B cell (primary cell): ENCODE data around the gene ELFN1. TPM values are rescaled to one million over a fixed set of nuclear protein-coding genes. Genes with fewer than 3 reads are reported as not detected.

Source experiments
- ATAC-seq: fragments of 200-7000 bp; cut with Tn5 transposase; one replicate; pipeline ENCODE4 v1.10.0; 2021; ENCODE audit warnings: low read depth, mild to moderate bottlenecking, moderate number of reproducible peaks, moderate library complexity
- CTCF ChIA-PET: fragments of 350-600 bp; sonication (Branson Sonifier 250); formaldehyde crosslinking; loops from one replicate; lab custom pipeline; 2021; ENCODE audit warnings: antibody characterized with exemption, inconsistent platforms; lab: Charles Lee
- POLR2A ChIA-PET: fragments of 350-600 bp; sonication (Branson Sonifier 250); formaldehyde crosslinking; loops from one replicate; lab custom pipeline; 2021; ENCODE audit warnings: antibody characterized with exemption; lab: Charles Lee
- DNase-seq: peaks from one replicate; pipeline ENCODE4 v3.0.0; 2013
- H2AFZ ChIP-seq: 2 replicates; pipeline ENCODE4 v1.6.1; 2012; ENCODE audit warnings: mild to moderate bottlenecking, low read depth, low read length; ENCODE audit not compliant: insufficient read depth, poor library complexity, severe bottlenecking
- H3K27ac ChIP-seq, 2 donors: 1 replicate in 1 of 2; 2 replicates in 1 of 2; pipeline ENCODE4 v1.5.1; 2012 to 2013; ENCODE audit warnings: low read length in 2 of 2, mild to moderate bottlenecking in 2 of 2, moderate library complexity in 1 of 2
- H3K27me3 ChIP-seq, 4 experiments: fragments of 200-600 bp in 1 of 4; sonication (generic) in 1 of 4; replicated peaks in 1 of 4; 1 replicate in 2 of 4; 2 replicates in 2 of 4; pipeline versions ENCODE4 v1.6.1 to v1.7.0; 2013 to 2016; ENCODE audit warnings: low read length in 3 of 4, mild to moderate bottlenecking in 2 of 4, mixed read lengths in 1 of 4, moderate library complexity in 1 of 4; ENCODE audit not compliant: insufficient read depth in 4 of 4, control insufficient read depth in 3 of 4; ENCODE audit errors: control extremely low read depth in 1 of 4
- H3K36me3 ChIP-seq, 2 experiments: replicated peaks in 1 of 2; 1 replicate in 1 of 2; 2 replicates in 1 of 2; pipeline versions ENCODE4 v1.6.1 to v1.7.1; 2013; ENCODE audit warnings: low read length in 1 of 2; ENCODE audit not compliant: insufficient read depth in 2 of 2, control insufficient read depth in 1 of 2; ENCODE audit errors: control extremely low read depth in 1 of 2, extremely low read depth in 1 of 2
- H3K4me1 ChIP-seq, 2 donors: fragments of 200-600 bp in 1 of 2; sonication (generic) in 1 of 2; 1 replicate in 1 of 2; 2 replicates in 1 of 2; pipeline versions ENCODE4 v1.5.1 to v1.6.1; 2013 to 2017; ENCODE audit warnings: low read length in 2 of 2; ENCODE audit not compliant: control insufficient read depth in 2 of 2, insufficient read depth in 2 of 2
- H3K4me2 ChIP-seq: replicated peaks from 2 replicates; pipeline ENCODE3; 2012; ENCODE audit warnings: mild to moderate bottlenecking, low read depth, low read length; ENCODE audit not compliant: poor library complexity, severe bottlenecking
- H3K4me3 ChIP-seq, 5 experiments: fragments of 200-600 bp in 1 of 5; sonication (generic) in 1 of 5; 1 replicate in 3 of 5; 2 replicates in 2 of 5; pipeline versions ENCODE4 v1.5.1 to v1.7.0; 2011 to 2016; ENCODE audit warnings: low read length in 4 of 5, mild to moderate bottlenecking in 4 of 5, low read depth in 2 of 5, control low read depth in 1 of 5, moderate library complexity in 1 of 5; ENCODE audit not compliant: insufficient read depth in 1 of 5; ENCODE audit errors: control extremely low read depth in 1 of 5, extremely low read depth in 1 of 5
- H3K79me2 ChIP-seq: fragments of 200-600 bp; sonication (generic); one replicate; pipeline ENCODE4 v1.6.0; 2016; ENCODE audit warnings: low read length; ENCODE audit not compliant: control insufficient read depth, insufficient read depth
- H3K9ac ChIP-seq: fragments of 200-600 bp; sonication (generic); 2 replicates; pipeline ENCODE4 v1.6.1; 2017; ENCODE audit warnings: mild to moderate bottlenecking, low read length, moderate library complexity
- H3K9me3 ChIP-seq, 3 donors: one replicate each; pipeline versions ENCODE4 v1.6.1 to v1.7.1; 2013; ENCODE audit warnings: low read length in 2 of 3; ENCODE audit not compliant: control insufficient read depth in 2 of 3, insufficient read depth in 1 of 3; ENCODE audit errors: control extremely low read depth in 1 of 3
- H4K20me1 ChIP-seq: 2 replicates; pipeline ENCODE4 v1.6.0; 2012; ENCODE audit warnings: mild to moderate bottlenecking, low read length; ENCODE audit not compliant: insufficient read depth, control insufficient read depth, poor library complexity, severe bottlenecking
- H3K27ac Mint-ChIP-seq: one replicate; pipeline ENCODE4 v1.8.0; 2021; ENCODE audit warnings: mixed read lengths
- H3K27me3 Mint-ChIP-seq: one replicate; pipeline ENCODE4 v1.8.0; 2021; ENCODE audit warnings: mixed read lengths
- H3K4me1 Mint-ChIP-seq: one replicate; pipeline ENCODE4 v1.8.0; 2021; ENCODE audit warnings: mixed read lengths
- H3K4me3 Mint-ChIP-seq: one replicate; pipeline ENCODE4 v1.8.0; 2021; ENCODE audit warnings: mixed read lengths
- H3K9me3 Mint-ChIP-seq: one replicate; pipeline ENCODE4 v1.8.0; 2022; ENCODE audit warnings: mixed read lengths; ENCODE audit not compliant: insufficient read depth
- CTCF ChIP-seq: fragments of 200-600 bp; IDR thresholded peaks from one replicate; pipeline ENCODE4 v1.8.0; 2022; ENCODE audit warnings: antibody characterized with exemption, mild to moderate bottlenecking
- EZH2 ChIP-seq: IDR thresholded peaks from 2 replicates; pipeline ENCODE4 v1.6.1; 2012; ENCODE audit warnings: borderline replicate concordance, low read depth, mild to moderate bottlenecking, moderate library complexity, low read length; ENCODE audit not compliant: insufficient read depth, poor library complexity, severe bottlenecking
- WGBS: methylation state at CpG from one replicate; pipeline ENCODE4 v1.1.5; 2013; ENCODE audit warnings: missing lambda C conversion rate; ENCODE audit not compliant: insufficient coverage; 5-methylcytosine and 5-hydroxymethylcytosine counted together
- intact Hi-C: fragments of 100-400 bp; cut with micrococcal nuclease; formaldehyde crosslinking; loops from one replicate; pipeline ENCODE4 v1.10.0; 2022
- polyA plus RNA-seq: library from polyadenylated mRNA; depleted of rRNA; stranded (reverse); fragments of >200 nt; gene quantifications from 2 replicates; pipeline ENCODE4 v1.2.3, GENCODE V29; 2012
- total RNA-seq, 2 donors: library from RNA; stranded (reverse); fragments of 120-200 nt in 1 of 2; gene quantifications; 1 replicate in 1 of 2; 2 replicates in 1 of 2; pipeline versions ENCODE4 v1.2.3 to v1.2.4, GENCODE V29; 2013 to 2022

The ELFN1 gene
- total and polyA plus RNA-seq, 2 donors (not counting 1 experiment from before 2014, with no cell fraction given) = 0.12 TPM; not detected in 1

DNA sequence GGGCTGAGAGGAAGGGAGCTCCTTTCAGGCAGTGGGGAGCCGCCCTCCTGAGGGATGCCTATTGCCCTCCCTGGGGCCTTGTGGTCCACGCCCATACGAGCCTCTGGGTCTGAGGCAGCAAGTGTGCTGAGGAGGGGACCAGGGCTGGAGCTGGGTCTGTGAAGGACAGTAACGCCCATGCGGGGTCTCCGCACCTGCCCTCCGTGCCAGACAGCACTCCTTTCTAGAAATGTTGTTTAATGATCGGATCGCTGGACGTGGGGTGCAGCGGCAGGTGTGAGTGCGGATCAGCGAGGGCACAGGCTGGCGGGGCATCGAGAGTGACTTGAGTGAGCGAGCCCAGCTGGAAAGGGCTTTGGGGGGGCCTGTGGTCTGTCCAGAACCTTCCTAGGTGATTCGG lies 70.1 kb downstream of the ELFN1 start:
- ATAC-seq (no peak), DNase-seq (no peak)
- H3K79me2 ChIP-seq = no peaks in the 10 kb centered on the region
- 69% methylated on average over 17 of the region's 17 CpGs for WGBS
- no peak overlapping the region for H3K4me2 ChIP-seq
- H3K36me3 ChIP-seq = no peaks in the 10 kb centered on the region
- CTCF ChIA-PET = no interaction called here
- no peak overlapping the region for H3K4me3 Mint-ChIP-seq
- H3K9me3 Mint-ChIP-seq = no peaks in the 10 kb centered on the region
- intact Hi-C loops = no loop called here
- TF ChIP-seq CTCF = no peak
- no peak for TF ChIP-seq EZH2
- POLR2A ChIA-PET = no interaction called here
- no peak overlapping the region for H3K4me3 ChIP-seq
- H3K4me1 Mint-ChIP-seq = peaks cover 22% of the 10 kb centered on the region
- H3K27ac Mint-ChIP-seq = no peak overlapping the region
- peaks cover 16 to 22% of the 10 kb centered on the region in 2 donors for H3K4me1 ChIP-seq
- peaks cover 0 to 7% (median 0%) of the 10 kb centered on the region in 4 experiments for H3K27me3 ChIP-seq
- no peaks in the 10 kb centered on the region for H4K20me1 ChIP-seq
- peaks cover 0 to 5% (median 0%) of the 10 kb centered on the region in 3 donors for H3K9me3 ChIP-seq
- H3K27me3 Mint-ChIP-seq = peaks cover 12% of the 10 kb centered on the region
- H2AFZ ChIP-seq = no peak overlapping the region
- no peak overlapping the region for H3K27ac ChIP-seq
- no peak overlapping the region for H3K9ac ChIP-seq

GRCh38 chr7:1741246-1741645 lies 71.2 kb downstream of the ELFN1 start:
- DNase-seq = no peak
- H3K9ac ChIP-seq = no peak overlapping the region
- no peak overlapping the region for H2AFZ ChIP-seq
- H3K4me1 ChIP-seq = peaks cover 16 to 22% of the 10 kb centered on the region in 2 donors
- Mint-ChIP-seq H3K4me1 (peaks cover 22% of the 10 kb centered on the region), H3K4me3 (no peak overlapping the region), H3K27me3 (peaks cover 12% of the 10 kb centered on the region), H3K27ac (no peak overlapping the region), H3K9me3 (no peaks in the 10 kb centered on the region)
- no peak overlapping the region for H3K4me3 ChIP-seq
- intact Hi-C loops = no loop called here
- H4K20me1 ChIP-seq = no peaks in the 10 kb centered on the region
- no peak overlapping the region for H3K4me2 ChIP-seq
- WGBS = 100% methylated on average over 2 of the region's 8 CpGs
- ATAC-seq = no peak
- peaks cover 0 to 5% (median 0%) of the 10 kb centered on the region in 3 donors for H3K9me3 ChIP-seq
- H3K27me3 ChIP-seq = peaks cover 0 to 7% (median 0%) of the 10 kb centered on the region in 4 experiments
- H3K27ac ChIP-seq = no peak overlapping the region
- H3K79me2 ChIP-seq = no peaks in the 10 kb centered on the region
- no peaks in the 10 kb centered on the region for H3K36me3 ChIP-seq
- TF ChIP-seq CTCF (no peak), EZH2 (no peak)
- ChIA-PET POLR2A (no interaction called here), CTCF (interaction anchor here (0.7 kb wide), 1 partner anchor 152 kb away, joined by 3 read pairs; no protein-coding TSS in a partner anchor)
